NCI-H146 treated with DMSO at 0.1 percent for 48 hours (cell line): ENCODE results near the gene PBX1.
"Not testable (repeated sequence)": the region's sequence is repeated elsewhere in the genome, so short reads cannot be mapped to it uniquely, and the experiment has no call there.

Experiments
- DNase-seq: peaks from one replicate; lab custom pipeline; 2025; ENCODE audit not compliant: unreplicated experiment; lab: John Stamatoyannopoulos, UW

Gene PBX1

GRCh38 chr1:164638492-164639202 lies 79.7 kb downstream of the PBX1 start:
- peak; percentile 75 for DNase-seq

DNA sequence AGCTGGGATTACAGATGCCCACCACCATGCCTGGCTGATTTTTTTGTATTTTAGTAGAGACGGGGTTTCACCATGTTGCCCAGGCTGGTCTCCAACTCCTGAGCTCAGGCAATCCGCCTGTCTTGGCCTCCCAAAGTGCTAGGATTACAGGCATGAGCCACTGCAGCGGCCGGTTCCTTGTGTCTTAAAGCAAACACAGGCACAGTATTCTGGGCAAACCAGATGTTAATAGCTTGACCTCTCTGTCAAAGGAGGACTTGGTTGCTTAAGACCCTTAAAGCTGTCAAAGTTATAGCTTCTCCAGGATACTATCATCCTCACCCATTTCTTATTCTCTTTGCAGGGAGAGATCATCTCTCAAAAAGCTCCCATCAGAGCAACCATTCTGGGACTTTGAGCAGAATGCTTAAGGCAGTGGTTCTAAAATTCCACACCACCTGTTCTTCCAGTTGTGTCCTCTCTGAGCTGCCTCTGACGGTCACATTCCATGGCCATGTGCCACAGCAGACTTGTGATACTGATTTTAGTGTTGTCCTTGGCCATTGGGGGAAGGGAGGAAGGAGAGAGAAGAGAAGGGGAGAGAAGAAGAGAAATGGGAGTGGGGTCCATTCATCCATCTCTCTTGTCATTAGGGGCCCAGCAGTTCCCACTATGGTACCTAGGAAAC lies 81.8 kb downstream of the PBX1 start:
- DNase-seq = no peak

DNA sequence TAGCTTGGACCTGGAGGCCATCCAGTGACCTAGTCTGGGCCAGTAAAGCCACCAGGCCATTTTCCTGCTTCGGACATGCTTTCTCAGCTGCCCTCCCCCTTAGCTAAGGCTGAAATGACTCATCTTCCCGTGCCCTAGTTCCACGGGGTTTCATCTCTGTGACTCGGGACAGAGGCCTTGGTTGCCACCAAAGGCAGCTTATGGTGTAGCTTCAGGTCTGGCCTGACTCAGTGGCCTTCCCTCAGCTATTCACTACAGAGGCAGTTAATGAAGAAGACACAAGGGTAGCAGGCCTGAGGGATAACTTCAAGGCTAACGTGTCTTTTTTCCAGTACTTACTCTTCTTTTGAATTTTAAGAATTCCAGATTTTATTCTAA lies 82.4 kb downstream of the PBX1 start:
- DNase-seq = no peak

- DNase-seq = no peak
Observed at GRCh38 chr1:164643018-164643417, 84.0 kb downstream of the PBX1 start.

- no peak for DNase-seq
Observed at GRCh38 chr1:164644268-164644667, 85.3 kb downstream of the PBX1 start.

GRCh38 chr1:164644774-164645644 lies 86.0 kb downstream of the PBX1 start:
- peak; percentile 44 for DNase-seq

DNA sequence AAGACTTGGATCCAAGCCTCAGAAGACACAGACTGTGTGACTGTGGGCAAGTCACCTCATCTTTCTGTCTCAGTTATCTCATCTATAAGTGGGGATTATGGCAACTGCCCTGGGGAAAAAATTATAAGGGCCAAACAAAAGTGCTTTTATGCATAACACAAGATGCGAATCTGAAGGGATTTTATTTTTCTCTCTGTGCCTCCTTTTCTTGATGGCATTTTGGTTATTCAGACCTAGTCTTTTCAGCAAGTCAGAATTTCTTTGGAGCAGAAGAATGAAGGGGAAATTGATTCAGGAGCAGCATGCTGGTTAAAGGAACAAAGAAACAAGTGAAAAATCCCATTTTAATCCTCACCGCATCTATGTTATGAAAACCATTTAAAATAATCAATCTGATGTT lies 86.9 kb downstream of the PBX1 start:
- DNase-seq = no peak

- DNase-seq = no peak
Observed at GRCh38 chr1:164647211-164647610, 88.2 kb downstream of the PBX1 start.

DNA sequence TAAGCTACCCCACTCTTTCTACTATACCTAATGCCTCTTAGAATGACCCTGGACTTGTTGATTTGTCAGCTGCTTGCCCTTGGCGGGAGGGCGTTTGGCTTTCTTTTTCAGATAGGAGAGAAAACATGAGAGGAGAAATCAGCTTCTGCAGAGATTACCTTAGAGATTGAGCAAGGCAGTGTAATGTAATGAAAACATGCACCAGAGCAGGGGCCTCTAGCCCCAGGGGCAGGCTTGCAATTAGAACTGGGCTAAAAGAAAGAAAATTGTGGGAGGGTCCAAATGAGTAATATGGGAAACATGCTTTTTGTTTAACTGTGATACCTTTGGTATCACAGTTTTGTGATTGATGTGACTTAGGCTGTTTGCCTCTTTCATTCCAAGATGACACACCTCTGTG lies 89.7 kb downstream of the PBX1 start:
- DNase-seq = no peak

GRCh38 chr1:164649146-164649545 lies 90.2 kb downstream of the PBX1 start:
- no peak for DNase-seq

DNA sequence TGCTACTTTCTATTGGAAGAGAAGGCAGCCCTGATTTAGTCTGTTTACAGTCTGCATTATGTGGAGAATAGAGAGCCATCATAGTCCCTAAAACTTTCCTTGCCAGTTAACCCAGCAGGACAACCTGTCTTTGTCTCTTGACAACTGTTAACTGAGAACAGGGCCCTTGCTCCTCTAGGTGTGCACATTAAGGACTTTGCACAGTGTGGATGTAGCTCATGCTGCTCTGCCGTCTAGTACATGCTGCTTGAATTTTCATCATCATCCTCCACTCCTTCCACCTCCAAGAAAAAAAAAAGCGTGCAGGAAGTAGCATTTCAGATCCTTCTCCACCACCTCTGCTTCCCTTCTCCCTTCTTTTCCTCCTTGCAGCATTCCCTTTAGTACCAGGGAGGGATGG lies 91.5 kb downstream of the PBX1 start:
- DNase-seq = no peak

DNA sequence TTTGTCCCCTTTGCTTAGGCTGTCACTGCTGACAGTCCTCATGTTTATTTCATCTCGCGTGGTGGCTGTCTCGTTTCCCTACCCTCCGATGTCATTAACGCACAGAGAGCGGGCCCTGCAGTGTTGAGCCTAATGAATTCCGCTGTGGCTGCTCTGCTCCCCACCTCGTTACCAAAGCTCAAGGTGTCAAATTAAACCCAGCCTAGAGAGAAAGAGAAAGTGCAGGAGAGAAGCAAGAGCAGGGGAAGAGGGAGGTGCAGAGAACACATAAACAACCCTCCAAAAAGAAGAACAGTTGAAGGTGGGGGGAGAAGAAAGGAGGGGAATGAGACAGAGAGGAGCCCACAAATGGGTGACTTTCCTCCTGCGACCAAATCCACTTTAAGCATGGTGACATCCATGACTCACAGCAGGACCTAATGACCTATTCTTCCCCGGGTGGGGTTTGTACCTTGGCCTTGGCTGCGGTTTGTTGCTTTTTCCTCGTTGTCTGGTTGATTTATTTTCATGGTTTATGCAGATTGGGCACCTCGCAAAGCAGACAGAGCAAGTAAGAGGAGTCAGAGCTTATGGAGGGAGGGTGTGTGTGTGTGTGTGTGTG lies 92.5 kb downstream of the PBX1 start:
- no peak for DNase-seq

GRCh38 chr1:164652969-164653368 lies 94.0 kb downstream of the PBX1 start:
- DNase-seq = not testable (repeated sequence)

- DNase-seq = no peak
Observed at GRCh38 chr1:164653705-164654104, 94.7 kb downstream of the PBX1 start.

DNA sequence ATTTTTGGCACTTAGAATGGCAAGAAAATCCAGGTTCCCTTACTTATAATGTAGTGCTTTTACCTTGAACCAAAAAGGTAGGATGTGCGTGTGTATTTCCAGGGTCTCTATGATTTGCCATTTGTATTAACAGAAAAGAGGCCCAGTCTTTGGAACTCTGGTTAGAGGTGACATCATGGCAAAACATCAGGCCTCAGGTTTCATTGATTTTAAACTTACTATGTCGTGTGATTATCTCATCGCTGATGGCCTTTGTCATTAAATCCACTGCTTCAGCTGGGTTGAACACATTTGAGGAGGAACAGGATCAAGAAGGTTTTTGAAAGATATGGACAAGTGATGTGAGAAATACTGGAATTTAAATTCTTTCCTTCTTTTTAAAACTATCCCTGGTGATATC lies 95.2 kb downstream of the PBX1 start:
- no peak for DNase-seq

DNA sequence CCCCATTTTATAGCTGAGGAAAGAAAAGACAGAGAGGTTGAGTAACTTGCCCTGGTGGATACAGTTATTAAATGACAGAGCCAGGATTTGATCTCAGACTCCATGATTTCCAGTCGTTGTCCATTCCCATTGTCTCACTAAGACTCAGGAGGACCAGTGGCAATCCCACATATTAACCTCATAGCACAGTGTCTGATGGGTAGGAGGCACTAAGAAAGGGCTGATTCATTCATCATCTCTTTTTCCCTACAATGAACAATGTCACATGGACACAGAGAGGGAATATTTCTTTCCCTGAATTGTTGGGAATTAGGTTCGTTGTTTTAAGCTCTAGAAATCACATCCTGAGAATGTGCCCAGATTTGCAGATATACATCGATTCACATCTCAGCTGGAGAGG lies 99.9 kb downstream of the PBX1 start:
- no peak for DNase-seq

GRCh38 chr1:164659621-164660411 lies 100.8 kb downstream of the PBX1 start:
- DNase-seq = no peak

DNA sequence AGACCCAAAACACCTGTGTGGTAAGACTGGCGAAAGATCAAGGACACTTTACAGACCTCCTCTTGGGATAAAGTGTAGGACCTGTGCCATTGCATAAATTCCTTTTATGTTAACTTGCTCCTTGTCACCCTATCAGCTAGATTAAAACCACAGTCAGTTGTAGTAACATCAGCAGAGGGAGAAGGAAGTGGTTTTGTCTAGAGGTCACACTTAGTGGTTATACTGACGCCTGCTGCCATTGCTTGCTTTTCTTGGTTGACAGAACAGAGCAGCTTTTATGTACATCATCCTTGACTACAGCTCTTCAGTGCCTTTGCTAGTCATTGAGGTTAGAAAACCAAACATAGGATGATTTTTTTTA lies 101.4 kb downstream of the PBX1 start:
- DNase-seq = no peak

GRCh38 chr1:164660775-164661174 lies 101.8 kb downstream of the PBX1 start:
- DNase-seq = no peak

- DNase-seq = no peak
Observed at GRCh38 chr1:164662462-164662861, 103.5 kb downstream of the PBX1 start.

DNA sequence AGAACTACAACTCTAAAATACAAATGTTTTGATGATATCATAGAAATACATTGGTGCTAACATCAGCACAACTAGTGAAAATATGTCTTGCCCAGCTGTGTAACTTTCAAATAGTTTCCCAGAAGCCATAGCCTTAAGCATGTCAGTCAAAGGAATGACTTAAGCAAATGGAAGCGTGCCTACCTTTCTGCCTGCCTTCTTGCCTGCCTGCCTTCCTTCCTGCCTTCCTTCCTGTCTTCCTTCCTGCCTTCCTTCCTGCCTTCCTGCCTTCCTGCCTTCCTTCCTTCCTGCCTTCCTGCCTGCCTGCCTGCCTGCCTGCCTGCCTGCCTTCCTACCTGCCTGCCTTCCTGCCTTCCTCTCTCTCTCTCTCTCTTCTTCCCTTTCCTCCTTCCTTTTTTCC lies 104.0 kb downstream of the PBX1 start:
- no peak for DNase-seq
